Type B pancreatic cell (in vitro differentiated cells): ENCODE results near the gene BCL11A. TPM values are rescaled to one million over a fixed set of nuclear protein-coding genes. Genes with fewer than 3 reads are reported as not detected.

Experiments
- DNase-seq: peaks from one replicate; pipeline ENCODE4 v3.0.0; 2021; ENCODE audit warnings: mixed read lengths; ENCODE audit not compliant: unreplicated experiment; ENCODE audit errors: extremely low spot score
- H3K27ac Mint-ChIP-seq: 2 replicates; pipeline ENCODE4 v1.8.0; 2021; ENCODE audit warnings: mild to moderate bottlenecking, mixed read lengths
- H3K27me3 Mint-ChIP-seq: 2 replicates; pipeline ENCODE4 v1.8.0; 2021; ENCODE audit warnings: mixed read lengths
- H3K36me3 Mint-ChIP-seq: 2 replicates; pipeline ENCODE4 v1.8.0; 2021; ENCODE audit warnings: mixed read lengths
- H3K4me1 Mint-ChIP-seq: one replicate; pipeline ENCODE4 v1.8.0; 2021; ENCODE audit warnings: mixed read lengths; ENCODE audit not compliant: unreplicated experiment
- H3K4me3 Mint-ChIP-seq: 2 replicates; pipeline ENCODE4 v1.8.0; 2021; ENCODE audit warnings: mild to moderate bottlenecking, mixed read lengths
- H3K9me3 Mint-ChIP-seq: 2 replicates; pipeline ENCODE4 v1.8.0; 2021; ENCODE audit warnings: mixed read lengths
- CTCF ChIP-seq: fragments of 200-600 bp; sonication (generic); conservative IDR thresholded peaks from 2 replicates; pipeline ENCODE4 v1.5.0; 2021; ENCODE audit warnings: antibody characterized with exemption, mild to moderate bottlenecking
- total RNA-seq: library from RNA; stranded (reverse); gene quantifications from 2 replicates; pipeline ENCODE4 v1.2.1, GENCODE V29; 2021; ENCODE audit warnings: low replicate concordance

The BCL11A gene
- total RNA-seq, 1 donor from 2014 or later, result 53.1 TPM

- Mint-ChIP-seq H3K27me3 (no peaks in the 10 kb centered on the region), H3K36me3 (peaks cover 41% of the 10 kb centered on the region), H3K4me3 (peak overlapping the region; percentile 45), H3K9me3 (no peaks in the 10 kb centered on the region), H3K4me1 (peaks cover 70% of the 10 kb centered on the region), H3K27ac (no peak overlapping the region)
- no peak for TF ChIP-seq CTCF
- DNase-seq, result no peak
Observed at GRCh38 chr2:60480089-60480773, 73.2 kb downstream of the BCL11A start.

- Mint-ChIP-seq H3K4me1 (peaks cover 72% of the 10 kb centered on the region), H3K4me3 (peak overlapping the region; percentile 73), H3K27ac (peak overlapping the region; percentile 77), H3K9me3 (no peaks in the 10 kb centered on the region), H3K36me3 (peaks cover 46% of the 10 kb centered on the region), H3K27me3 (no peaks in the 10 kb centered on the region)
- no peak for DNase-seq
- no peak for TF ChIP-seq CTCF
Observed at GRCh38 chr2:60479226-60480088, 74.0 kb downstream of the BCL11A start.

- no peaks in the 10 kb centered on the region for H3K27me3 Mint-ChIP-seq
- H3K4me3 Mint-ChIP-seq, result no peak overlapping the region
- H3K9me3 Mint-ChIP-seq, result no peaks in the 10 kb centered on the region
- peaks cover 48% of the 10 kb centered on the region for H3K36me3 Mint-ChIP-seq
- peak overlapping the region; percentile 77 for H3K27ac Mint-ChIP-seq
- H3K4me1 Mint-ChIP-seq, result peaks cover 71% of the 10 kb centered on the region
- TF ChIP-seq CTCF, result no peak
- no peak for DNase-seq
Observed at GRCh38 chr2:60478660-60479059, 74.8 kb downstream of the BCL11A start.

GRCh38 chr2:60476206-60476954 is 77.1 kb downstream of the BCL11A start:
- H3K9me3 Mint-ChIP-seq, result no peaks in the 10 kb centered on the region
- H3K27ac Mint-ChIP-seq, result peak overlapping the region; percentile 46
- TF ChIP-seq CTCF, result no peak
- no peak for DNase-seq
- H3K27me3 Mint-ChIP-seq, result no peaks in the 10 kb centered on the region
- H3K4me3 Mint-ChIP-seq, result no peak overlapping the region
- H3K36me3 Mint-ChIP-seq, result peaks cover 37% of the 10 kb centered on the region
- peaks cover 58% of the 10 kb centered on the region for H3K4me1 Mint-ChIP-seq

- Mint-ChIP-seq H3K27me3 (no peaks in the 10 kb centered on the region), H3K36me3 (peaks cover 31% of the 10 kb centered on the region), H3K4me3 (no peak overlapping the region), H3K4me1 (peaks cover 59% of the 10 kb centered on the region), H3K27ac (no peak overlapping the region), H3K9me3 (no peaks in the 10 kb centered on the region)
- no peak for TF ChIP-seq CTCF
- DNase-seq, result no peak
Observed at GRCh38 chr2:60475123-60475830, 78.2 kb downstream of the BCL11A start.
